HPDE6-E6E7 (cell line): Measurements from ENCODE around the gene TRMT61A.

Experiments
- DNase-seq: peaks from one replicate; pipeline ENCODE4 v3.0.0; 2011; ENCODE audit warnings: missing footprints; ENCODE audit errors: extremely low spot score

TRMT61A gene

DNA sequence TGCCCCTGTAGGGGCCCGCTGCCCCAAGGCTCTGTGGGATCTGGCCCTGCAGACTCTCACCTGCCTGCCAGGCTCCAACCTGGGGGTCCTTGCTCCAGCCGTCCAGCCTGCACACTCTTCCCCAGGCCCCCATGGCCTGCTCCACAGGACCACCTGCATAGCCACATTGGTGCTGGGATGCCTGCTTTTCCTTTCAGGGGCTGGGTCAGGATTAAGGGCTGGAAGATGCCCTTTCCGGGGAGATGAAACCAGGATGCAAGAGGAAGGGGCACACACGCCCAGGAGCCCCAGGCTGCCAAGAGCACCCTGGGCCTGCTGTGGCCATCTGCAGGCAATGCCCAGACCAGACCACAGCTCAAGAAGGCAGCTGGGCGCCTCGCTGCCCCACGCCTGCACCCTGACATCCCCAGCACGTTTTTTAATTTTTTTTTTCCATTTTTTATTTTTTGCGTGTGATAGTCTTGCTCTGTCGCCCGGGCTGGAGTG, 18.5 kb downstream of the TRMT61A start:
- DNase-seq, result no peak

GRCh38 chr14:103547941-103548462, 19.0 kb downstream of the TRMT61A start:
- DNase-seq, result no peak

DNA sequence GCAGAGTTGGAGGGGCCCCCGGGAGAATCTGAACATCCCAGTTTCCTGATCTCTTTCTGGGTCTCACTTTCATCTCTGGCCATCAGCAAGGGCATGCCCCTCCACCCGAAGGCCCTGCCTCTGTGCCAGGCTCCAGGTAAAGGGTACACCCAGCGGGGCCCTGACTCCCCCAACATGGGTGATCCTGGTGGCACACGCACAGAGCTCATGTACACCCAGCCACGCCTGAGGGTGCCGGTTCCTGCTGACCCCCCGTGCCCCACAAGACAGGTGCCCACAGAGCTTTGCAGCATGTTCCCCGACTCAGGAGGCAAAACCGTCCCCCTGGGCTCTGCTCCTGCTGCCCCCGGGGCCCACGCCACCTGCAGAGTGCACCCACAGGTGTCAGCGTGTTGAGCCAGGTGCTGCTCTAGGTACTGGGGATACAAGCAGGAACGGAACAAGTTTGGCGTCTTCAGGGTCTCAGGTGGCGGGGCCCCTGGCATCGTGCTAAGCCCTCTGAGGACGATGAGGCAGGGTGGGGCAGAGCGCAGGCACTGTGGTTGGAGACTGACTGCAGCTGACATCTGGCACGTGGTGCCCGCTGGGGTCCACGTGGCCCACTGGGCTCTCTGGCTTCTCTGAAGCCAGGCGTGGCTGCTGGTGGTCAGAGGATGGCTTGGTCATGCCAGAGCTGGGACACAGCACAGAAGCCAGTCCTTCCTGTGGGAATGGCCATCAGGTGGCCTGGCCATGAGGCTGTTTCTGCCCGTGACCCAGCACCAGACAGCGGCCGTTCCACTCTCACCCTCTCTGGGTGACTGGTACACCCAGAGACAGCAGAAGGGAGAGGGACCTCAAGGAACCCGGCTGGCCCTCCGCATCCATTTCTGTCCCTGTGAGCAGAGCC, 19.7 kb downstream of the TRMT61A start:
- DNase-seq, result no peak

DNA sequence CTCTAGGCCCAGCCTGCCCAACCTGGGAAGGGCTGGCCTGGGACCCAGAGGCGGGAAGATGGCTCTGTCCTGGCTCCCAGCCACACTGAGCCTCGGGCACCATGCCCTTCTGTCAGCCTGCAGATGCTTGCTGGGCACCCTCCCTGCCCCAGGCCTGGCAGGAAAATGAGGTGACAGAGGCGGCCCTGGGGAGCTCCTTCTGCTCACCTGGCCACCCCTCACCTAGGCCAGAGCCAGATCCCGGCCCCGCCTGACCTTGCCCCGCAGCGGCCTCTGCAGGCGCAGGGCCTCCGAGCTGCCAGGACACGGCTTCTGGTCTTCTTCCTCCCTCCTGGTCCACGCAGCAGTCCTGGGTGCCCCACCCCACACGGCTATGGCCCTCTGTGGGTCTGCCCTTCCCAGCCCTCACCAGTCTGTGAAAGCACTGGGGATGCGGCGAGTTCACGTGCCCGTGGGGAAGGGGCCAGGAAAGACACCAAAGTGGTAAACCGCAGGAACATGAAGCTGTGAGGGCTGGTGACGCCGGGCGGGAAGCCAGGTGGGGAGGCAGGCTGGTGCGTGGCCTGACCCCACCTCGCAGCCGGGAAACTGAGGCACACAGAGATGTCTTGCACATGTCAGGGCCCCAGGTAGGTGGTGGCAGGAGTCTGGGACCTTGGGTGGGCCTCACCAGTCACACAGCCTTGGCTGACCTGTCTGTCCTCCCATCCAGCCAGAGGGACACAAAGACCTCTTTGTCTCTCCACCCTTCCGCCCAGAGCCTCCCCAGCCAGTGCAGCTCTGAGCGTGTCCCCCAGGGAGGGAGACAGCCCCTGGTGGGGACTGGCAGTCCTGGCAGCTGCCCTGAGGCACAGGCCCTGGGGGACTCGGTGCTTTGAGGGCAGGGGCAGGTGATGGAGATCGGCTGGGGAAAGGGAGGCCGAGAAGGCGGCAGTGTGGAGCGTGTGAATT, 20.6 kb downstream of the TRMT61A start:
- no peak for DNase-seq

DNA sequence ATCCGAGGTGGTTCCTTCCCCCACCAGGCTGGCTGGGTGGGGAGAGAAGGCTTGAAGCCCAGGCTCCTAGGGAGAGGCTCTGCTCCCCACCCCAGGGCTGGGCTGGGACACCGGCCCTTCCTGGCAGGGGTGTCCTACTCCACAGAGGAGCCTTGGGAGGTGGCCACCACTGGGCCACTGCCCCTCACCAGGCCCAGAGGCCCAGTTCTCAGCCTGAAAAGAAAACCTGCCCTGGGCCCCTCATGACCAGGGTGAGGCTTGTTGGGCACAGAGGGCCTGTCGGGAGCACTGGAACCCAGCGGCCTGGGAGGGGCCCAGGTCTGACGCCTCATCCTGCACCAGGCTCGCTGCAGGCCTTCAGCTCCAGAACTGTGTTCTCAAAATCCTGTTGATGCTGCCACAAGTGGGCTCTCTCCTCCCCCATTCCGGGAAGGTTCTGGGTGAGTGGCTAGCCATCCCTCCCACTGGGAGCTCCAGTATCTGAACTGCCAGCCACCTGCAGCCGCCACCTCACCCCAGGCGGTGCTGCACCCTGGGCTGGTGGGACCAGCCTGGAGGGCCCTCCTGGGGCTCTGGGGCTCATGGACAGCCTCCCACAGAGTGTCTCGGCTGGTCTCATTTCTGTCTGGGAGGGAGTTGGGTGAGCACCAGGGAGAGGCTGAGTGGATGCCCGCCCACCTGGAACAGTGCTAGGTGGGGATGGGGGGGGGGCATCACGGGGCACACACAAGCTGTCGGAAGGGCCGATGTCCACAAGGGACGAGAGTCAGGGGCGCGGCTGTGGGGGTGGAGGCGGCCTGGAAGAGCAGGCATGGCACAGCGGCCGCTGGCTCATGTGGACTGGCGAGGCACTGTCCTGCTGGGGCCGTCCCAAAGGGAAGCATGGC, 21.7 kb downstream of the TRMT61A start:
- no peak for DNase-seq

GRCh38 chr14:103551338-103551762, 22.4 kb downstream of the TRMT61A start:
- no peak for DNase-seq

DNA sequence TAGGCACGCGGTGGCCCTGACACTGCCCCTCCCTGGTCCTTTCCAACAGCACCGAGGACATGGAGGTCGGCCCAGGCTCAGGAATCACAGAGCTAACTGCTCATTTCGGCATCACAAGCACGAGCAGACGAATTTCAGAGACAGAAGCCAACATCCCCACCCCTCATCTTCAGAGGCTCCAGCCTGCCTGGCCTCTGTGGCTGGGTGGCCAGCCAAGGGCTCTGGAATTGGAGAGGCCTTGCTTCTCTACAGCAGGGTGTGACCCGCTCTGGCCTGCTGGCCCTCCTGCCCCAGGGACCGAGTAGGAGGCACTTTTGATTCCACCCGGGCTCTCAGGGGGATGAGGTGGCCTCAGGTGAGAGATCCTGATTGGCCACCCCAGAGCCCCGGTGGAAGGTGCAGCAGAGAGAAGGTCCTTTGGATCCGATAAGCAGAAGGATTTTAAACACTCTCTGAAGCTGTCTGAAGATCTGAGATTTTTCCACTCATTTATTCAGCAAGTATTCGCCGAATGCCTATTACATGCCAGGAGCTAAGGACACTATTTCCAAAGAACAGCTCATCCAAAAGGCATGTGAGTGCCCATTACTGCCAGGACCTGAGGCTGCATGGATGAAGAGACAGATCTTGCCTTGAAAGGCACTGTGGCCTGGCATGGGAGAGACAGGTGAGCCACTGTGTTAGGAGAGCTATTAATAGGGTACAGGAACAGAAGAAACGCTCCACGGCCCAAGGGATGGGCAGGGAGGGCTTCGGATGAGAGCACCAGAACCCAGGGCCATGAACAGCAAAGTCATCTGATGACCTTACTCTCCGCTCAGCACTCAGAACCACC, 23.2 kb downstream of the TRMT61A start:
- DNase-seq, result no peak

GRCh38 chr14:103552846-103553210, 23.8 kb downstream of the TRMT61A start:
- DNase-seq, result no peak

GRCh38 chr14:103555559-103556337, 26.8 kb downstream of the TRMT61A start:
- DNase-seq, result no peak

GRCh38 chr14:103556946-103557758, 28.2 kb downstream of the TRMT61A start:
- no peak for DNase-seq

DNA sequence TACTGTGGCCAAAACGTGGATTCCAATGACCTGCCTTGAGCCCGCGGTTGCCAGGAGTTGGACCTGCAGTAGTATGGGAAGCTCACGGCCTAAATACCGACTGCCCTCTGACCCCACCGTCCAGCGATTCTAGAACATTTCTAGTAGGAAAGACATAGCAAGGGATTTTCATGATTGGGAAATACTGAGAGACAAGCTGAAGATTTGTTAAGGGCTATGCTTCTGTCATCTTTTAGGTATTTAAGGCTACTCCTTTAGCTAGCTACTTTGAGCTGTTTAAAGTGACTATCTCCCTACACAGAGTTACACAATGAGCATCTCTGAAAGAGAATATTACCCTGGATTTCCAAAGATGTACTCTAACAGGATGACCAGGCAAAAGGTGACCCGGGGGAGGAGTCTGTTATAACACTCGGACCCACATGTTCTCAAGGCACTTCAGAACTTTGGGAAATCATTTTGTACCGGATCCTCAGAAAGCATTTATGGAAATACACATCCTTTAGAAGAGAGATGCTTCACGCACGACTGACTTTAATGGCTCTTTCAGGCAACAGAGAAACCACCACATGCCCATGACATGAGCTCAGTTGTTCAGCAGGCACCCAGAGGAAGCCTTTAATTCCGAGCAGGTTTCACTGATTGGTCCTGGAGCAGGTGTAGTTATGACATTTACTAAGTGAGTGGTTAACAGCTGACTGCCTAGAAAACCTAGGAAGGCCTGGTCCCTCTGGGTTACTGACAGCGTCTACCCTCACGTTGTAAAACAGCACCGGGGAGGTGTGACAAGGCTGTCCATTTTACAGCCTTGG, 29.3 kb downstream of the TRMT61A start:
- DNase-seq, result no peak

GRCh38 chr14:103559766-103560165, 30.8 kb downstream of the TRMT61A start:
- DNase-seq, result no peak

GRCh38 chr14:103560691-103561090, 31.7 kb downstream of the TRMT61A start:
- no peak for DNase-seq

DNA sequence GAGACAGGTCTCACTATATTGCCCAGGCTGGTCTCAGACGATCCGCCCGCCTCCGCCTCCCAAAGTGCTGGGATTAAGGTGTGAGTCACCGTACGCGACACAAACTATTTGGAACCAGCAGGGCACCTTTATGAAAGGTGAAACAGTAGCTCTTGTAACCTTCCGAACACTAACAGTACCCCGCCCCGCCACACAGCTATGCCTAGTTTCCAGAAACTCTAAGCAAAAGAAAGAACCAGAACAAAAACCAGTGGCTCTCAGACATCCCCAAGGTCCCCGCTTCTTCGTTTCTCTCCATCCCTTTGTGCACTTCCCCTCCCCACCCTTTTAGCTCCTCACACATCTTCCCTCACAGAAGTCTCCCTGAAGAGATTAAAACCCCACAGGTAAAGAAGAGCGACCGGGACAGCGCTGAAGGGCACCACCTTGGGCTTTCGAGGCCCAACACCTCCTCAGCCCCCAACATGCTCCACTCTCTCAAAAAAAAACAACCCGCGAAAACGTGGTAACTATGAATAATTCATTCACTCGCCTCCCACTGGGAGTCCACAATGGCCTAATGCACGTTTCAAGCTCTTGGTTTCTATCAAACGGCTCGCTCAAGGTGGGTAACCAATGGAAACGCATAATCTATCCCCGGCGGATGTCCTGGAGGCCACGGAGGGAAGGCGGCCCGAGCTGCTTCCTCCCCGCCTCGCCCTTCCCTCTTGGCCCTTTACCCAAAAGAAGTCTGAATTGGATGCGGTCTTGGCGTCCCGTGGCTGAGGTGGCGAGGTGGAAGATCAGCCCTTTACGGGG, 32.6 kb downstream of the TRMT61A start:
- DNase-seq, result peak; percentile 28

DNA sequence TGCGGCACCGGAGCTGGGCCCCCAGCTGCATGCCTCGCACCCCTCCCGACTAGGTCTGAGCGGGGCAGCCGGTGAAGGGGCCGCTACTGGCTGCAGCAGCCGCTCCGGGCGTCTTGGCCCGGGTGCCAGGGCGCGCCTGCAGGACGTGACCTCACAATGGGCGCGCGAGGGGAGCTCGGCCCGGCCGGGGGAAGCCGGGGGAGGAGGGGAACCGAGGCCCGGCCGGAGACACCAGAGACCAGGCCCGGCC, 33.1 kb downstream of the TRMT61A start:
- DNase-seq, result peak; percentile 62

DNA sequence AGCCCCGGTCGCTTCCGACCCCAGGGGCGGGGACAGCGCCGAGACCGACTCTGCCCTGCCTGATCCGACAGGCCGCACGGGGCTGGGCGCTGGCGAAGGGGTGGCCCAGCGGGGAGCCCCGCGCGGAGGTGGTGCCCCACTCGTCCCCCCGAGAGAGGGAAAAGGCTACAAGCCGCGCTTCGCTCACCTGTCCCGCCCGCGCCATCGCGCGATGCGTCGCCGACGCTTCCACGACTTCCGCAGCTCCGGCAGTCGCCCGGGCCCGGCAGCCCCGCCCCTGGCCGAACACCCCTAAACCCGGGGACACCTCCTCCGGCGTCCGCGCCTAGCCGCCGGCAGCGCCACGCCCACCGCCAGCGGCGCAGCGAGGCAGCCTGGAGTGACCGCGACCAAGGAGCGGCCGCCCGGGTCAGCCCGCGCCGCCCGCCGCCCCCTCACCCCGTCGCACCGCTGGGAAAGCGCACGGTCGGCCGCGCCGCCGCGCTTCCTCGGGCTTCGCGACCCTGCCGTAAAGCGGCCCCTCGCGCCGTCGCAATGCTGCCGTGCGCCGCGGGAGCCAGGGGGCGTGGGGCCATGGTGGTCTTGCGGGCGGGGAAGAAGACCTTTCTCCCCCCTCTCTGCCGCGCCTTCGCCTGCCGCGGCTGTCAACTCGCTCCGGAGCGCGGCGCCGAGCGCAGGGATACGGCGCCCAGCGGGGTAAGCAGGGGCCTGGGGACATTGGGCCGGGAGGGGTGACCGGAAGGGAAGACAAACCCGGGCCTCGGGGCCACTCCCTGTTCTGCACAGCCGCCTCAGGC, 33.6 kb downstream of the TRMT61A start, which contains the start of the genes BAG5 and COA8:
Gene BAG5, minus strand, starts transcription at position 229 of the 797 bp plus-strand sequence. CDS start 1,493 bp downstream, outside the sequence.
Gene COA8, plus strand, starts transcription at position 532 of the 797 bp plus-strand sequence. Its CDS starts 42 bp downstream, at position 574.
- DNase-seq, result peak; percentile 82
